Measurements from ENCODE around the gene ABHD17B.
"Not testable (repeated sequence)": the region's sequence is repeated elsewhere in the genome, so short reads cannot be mapped to it uniquely, and the experiment has no call there.

The ABHD17B gene

DNA sequence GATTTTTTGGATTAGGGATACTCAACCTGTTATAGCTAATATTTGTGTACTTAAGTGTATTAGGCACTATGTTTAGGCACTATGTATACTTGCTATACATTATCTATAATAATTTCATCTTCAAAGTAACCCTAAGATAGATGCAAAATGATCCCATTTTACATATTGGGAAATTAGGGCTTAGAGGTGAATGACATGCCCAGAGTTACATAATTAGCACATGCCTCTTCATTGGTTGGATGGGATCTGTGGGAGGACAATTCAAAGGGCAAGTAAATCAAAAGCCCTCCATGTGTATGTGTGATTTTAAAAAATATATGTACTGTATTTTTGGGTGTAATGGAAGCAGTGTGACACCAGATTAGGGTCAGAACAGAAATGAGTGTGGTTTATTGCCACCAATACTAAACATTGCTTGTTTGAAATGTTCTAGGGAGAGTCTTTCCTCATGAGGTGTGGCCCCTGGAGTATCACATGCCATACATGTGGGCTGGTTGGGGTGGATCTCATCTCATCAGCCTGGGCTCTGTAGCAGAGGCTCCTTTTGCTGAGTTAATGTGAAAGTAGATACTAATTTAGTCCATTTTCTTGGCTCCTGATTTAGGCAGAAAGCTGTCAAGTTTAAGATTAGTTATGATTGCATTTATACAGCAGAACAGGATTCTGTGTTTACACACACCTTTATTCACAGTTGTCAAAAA, 6.0 kb upstream of the ABHD17B start:
- DNase-seq (ENCODE audit: low read depth in 2 of 2): no peak

DNA sequence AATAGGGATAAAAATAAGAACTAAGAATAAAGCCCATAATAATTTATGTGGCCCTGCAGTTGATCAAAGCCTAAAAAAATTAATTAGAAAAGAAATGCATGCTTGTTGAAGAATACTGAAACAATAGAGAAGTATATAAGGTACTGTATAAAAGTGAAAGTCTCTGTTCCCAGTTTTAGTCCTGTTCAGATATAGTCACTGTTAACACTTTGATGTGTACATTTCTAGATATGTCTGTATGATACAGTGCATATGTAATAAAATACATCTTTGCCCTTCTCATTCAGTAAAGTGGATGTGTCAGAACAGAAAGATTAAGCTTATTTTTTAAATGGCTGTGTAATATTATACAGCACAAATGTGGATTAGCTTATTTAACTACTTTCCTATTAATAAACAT, 4.5 kb upstream of the ABHD17B start:
- no peak for DNase-seq (ENCODE audit: low read depth in 2 of 2)

DNA sequence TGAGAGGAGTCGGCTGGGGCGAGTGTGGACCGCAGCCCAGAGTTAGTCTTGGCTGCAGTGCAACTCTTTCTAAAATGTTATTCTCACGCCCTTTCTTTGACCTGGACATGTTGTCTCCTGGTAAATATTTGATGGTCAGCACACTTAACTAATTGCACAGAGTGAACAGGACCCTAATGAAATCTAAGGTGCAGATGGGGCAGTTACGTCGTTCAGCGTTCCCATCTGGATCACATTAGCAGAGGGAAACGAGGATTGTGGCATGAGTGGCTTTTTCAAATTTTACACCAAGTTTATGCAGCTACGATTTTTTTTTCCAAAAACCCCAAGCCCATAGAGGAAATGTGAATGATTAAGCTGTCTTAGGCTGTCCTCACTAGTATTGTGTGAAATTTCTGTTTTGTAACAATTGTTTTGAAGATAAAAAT, 929 bp upstream of the ABHD17B start:
- DNase-seq (ENCODE audit: low read depth in 2 of 2): no peak

DNA sequence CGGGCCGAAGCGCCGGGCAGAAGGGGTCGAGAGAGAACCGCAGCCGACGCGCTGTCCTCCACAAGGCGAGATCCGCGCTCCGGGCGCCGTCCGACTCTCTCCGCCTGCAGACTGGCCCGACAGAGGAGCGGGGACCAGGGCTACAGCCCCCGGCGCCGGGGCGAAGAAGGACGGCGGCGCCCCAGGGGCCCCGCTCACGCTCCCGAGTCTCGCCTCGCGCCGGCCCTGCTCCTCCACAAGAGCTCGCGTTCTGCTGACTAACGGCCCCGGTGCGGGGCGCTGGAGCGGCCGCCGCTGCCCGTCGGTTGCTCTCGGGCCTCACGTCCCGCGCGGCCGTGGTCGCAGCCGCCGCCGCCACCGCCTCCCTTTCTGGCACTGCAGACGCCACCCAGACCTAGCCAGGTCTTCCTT, 338 bp downstream of the ABHD17B start:
- peak in 1 of 2 donors; percentile 10 for DNase-seq (ENCODE audit: low read depth in 2 of 2)

DNA sequence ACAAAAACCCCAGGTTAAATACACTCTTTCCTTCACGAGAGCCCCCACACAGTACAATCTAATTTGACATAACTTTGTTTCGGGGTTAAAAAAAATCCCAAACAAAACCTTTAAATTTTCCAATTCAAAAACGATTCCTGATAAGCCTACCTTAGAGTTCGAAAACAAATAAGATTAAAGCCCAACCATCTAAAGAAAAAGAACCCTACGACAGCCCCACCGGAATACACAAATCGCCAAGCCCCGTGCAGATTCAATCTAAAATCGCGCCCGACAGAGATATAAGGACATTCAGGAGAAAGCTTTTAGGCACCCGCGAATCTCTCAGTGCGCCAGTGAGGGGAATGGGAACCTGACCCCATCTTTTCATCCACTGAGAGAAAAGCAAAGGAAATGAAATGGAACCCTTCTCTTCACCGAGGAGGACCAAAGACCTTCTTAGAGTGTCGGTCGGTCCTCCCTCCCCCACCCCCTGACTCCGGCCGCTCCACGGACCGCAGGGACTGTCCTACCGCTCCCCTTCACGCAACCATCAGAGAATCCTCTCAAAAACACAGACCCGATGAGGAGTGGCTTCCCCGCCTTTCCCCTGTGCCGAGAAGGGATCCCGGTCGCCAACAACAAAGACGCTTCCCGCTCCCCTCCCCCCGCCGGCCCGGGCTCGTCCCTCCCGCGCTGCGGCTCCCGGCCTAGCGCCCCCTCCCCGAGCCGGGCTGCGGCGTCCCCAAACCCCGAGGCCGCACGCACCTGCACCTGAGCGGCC, 925 bp downstream of the ABHD17B start:
- peak in 1 of 2 donors; percentile 30 for DNase-seq (ENCODE audit: low read depth in 2 of 2)

DNA sequence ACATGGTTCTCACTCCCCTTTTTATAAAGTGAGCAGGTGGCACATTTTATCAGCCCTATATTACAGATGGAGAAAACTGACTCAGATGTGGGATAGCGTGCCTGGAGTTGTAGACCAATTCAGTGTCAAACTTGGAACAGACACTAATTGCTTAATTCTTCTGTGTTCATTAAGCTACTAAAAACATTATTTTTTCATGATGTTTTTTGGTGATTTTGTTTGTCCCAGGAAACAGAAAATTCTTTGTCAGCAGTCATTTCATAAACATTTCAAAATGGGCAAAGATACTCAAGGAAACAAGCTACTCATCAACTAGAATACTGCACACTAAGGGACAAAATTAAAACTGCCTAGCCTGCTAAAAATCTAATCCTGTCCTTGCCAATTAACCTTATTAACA, 2.2 kb downstream of the ABHD17B start:
- DNase-seq (ENCODE audit: low read depth in 2 of 2): no peak

DNA sequence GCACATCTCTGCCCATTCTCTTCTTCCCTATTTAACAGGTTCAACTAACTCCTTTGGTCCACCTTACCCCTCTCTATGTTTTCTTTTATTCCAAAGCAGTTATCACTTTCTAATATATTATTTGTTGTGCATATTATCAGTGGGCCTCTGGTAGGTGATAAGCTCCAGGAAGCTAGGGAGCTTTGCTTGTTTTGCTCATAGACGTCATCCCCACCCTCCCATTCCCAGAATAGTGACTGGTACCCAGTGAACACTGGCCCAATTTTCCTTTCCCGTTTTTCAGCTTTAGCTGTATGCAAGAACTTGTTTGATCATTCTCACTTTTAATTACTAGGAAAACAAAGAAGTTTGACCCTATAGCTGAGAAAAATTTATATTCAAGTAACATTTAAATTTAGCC, 6.9 kb downstream of the ABHD17B start:
- no peak for DNase-seq (ENCODE audit: low read depth in 2 of 2)

DNA sequence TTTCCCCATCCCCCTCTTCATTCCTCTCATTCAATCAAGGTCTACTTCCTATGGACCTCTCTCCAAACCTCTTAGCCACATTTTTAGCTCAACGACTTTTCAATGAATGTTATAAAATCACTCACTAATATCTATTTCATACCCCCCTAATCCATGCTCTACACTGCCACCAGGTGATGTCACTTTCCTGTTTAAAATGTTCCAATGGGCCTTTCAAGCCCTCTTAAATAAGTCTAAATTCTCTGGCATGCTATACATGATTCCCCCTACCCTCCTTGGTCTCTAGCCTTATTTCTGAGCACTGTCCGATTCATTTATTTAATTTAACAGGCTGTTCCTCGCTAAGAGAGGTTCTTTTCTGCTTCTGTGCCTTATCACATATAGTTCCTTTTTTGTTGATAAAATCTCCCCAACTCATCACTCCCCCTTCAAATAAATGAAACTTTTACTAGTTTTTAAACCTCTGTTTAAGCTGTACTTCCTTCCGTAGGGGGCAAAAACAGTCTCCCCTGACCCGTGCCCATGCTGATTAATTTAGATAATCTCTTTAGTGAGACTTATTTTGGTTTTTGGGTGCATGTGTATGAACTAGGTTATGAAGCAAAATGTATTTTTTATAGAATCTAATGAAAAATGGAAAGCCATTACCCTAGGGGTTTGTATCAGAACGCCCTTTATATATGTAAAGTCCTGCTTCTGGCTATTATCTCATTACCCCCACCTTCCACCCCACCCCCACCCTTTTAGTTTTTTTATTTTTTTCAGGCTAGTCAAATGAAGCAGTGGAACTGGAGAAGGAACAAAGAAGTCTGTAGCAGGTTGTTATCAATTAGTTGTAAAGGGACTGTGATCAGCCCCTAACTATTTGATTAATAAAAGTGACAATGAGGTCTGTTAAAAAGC, 9.0 kb downstream of the ABHD17B start:
- no peak for DNase-seq (ENCODE audit: low read depth in 2 of 2)

DNA sequence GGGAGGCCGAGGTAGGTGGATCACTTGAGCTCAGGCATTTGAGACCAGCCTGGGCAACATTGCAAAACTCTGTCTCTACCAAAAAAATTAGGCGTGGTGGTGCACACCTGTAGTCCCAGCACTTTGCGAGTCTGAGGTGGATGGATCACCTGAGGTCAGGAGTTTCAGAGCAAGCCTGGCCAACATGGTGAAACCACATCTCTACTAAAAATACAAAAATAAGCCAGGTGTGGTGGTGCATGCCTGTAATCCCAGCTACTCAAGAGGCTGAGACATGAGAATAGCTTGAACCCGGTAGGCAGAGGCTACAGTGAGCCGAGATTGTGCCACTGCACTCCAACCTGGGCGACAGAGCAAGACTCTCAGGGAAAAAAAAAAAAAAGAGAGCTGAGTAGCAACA, 12.2 kb downstream of the ABHD17B start:
- DNase-seq (ENCODE audit: low read depth in 2 of 2): not testable (repeated sequence)

DNA sequence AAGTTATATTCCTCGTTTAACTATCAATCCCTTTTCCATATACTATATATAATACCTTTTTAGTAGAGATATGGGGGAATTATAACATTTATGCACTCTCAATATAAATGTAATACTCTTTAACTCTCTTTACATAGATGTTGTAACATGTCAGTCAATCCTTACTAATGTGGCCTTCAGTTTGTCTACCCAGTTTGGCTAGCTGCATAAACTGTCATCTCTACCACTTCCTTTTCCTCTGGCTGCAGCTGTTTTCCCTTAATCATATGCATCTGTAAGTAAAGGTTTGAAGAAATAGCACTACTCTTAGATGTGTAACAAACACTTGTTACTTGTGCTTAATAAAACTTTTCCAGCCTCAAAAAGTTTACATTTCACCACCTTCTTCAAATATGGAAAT, 13.4 kb downstream of the ABHD17B start:
- DNase-seq (ENCODE audit: low read depth in 2 of 2): no peak

DNA sequence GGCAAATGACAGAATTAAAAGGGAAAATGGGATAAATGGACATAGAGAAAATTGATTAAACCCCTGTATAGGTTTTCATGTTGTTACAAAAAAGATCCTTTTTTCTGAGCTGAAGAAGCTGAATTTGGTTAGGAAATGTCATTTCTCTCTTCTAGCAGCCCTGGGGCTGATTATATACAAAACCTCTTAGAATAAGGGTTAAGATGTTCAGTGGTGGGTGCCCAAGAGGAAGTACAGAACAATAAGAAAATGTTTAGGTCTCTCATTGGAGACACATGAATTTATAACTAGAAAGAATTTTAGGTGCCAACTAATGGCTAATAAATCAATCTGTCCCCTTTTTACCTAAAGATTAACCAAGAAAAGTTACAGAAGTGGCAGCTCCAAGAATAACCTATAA, 14.2 kb downstream of the ABHD17B start:
- no peak for DNase-seq (ENCODE audit: low read depth in 2 of 2)

DNA sequence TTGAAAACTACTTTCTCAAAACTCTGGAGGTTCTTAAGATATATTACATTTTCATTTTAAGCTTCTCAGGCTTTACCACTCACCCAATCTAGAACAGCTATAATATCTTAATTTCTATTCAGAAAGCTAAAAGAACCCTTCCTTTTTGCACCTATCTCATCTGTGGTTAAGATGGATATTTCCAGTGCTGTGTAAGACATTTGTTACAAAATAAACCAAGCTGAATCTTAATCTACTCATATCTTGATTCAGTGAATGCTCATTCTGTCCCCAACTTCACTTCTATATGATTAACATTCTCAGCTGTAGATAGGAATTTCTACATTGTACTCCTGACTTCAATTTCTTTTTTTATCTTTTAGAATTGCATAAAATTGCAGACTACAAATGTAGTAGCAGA, 15.0 kb downstream of the ABHD17B start:
- DNase-seq (ENCODE audit: low read depth in 2 of 2): no peak

DNA sequence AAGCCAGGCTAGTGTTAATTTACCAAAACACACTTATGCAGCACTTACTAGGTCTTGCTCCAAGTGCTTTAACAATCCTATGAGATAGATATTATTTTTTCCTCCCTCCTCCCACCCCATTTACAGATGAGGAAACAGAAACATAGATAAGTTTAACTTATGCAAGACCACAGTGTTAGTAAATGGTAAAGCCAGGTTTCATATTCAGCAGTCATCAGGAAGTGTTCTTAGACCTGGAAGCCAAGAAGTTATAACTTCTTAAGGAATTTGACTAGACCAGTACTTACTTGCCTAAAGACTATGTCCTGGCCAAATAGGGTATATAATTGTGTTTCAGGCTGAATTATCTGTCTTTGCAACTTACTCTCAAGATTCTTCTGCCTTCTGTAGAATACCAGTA, 15.9 kb downstream of the ABHD17B start:
- DNase-seq (ENCODE audit: low read depth in 2 of 2): no peak

DNA sequence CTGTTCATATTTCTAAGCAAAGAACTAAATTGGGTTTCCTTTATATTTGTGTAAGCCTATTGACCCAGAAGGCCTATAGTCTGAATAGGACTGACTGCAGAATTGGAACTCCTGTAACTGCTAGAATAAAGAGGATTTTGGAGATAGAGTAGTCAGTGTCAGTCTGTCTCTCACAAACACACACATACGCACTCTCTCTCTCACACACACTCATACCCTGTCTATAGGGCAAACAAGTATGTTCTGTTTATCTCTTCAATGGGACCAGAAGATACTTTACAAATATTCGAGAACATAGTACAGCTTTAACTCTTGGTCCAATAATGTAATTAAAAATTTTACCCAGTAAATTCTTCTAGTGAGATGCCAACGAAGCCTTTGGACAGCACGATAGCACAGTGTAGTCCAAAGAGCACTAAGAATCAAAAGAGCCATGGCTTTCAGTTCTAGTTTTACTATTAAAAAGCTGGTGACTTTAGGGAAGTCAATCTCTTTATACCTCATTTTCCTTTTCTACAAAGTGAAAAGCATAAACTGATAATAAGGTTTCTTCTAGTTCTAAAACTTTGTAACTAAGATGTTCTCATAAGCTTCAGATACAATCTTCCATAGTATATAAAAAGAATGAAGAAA, 19.3 kb downstream of the ABHD17B start:
- DNase-seq (ENCODE audit: low read depth in 2 of 2): no peak

DNA sequence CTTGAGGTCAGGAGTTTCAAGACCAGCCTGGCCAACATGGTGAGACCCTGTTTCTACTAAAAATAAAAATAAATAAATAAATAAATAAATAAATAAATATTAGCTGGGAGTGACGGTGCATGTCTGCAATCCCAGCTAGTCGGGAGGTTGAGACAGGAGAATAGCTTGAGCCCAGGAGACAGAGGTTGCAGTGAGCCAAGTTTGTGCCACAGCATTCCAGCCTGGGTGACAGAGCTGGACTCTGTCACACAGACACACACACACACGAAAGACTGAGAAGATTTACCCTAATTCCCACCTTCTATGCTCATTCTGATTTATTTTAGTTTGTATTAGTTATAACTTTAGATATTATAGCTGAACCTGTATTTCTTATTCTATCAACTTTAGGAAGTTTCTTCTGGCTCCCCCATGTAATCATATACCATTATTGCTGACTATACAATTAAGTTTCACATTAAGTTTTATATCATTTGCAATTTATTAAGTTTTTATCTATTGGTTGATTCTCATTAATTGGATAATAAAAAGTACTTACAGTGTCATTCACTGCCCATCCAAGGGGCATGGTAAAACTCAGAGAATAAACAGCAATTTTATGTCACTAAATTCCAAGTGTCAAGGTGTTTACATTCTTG, 20.8 kb downstream of the ABHD17B start:
- no peak for DNase-seq (ENCODE audit: low read depth in 2 of 2)

DNA sequence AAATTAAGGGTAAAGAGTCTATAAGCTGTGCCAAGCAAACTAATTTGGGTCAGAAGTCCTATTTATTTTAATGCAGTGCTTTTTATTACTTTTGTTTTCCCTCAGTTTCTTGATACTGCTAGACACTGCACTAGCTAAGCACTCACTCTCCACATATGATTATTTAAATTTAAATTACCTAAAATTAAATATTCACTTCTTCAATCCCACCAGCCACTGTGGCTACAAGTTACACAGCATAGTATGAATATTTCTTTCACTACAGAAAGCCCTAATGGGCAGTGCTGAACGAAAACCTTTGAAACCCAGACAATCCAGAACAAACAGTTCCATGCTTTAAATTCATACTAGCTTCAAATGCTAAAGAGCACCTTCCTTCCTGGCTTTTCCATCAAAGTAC, 23.6 kb downstream of the ABHD17B start:
- DNase-seq (ENCODE audit: low read depth in 2 of 2): no peak

DNA sequence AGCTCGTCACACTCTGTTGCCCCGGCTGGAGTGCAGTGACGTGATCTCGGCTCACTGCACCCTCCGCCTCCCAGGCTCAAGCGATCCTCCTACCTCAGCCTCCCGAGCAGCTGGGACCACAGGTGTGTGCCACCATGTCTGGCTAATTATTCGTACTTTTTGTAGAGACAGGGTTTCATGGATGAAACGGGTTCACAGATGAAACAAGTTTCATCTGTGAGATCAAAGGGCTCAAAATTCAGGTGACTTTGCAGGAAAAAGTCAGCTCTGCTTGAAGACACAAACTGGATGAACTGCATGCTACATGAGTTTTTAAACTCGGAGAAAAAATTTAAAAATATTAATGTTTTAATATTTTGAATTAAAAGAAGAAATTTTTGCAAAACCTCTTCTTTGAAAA, 24.5 kb downstream of the ABHD17B start:
- no peak for DNase-seq (ENCODE audit: low read depth in 2 of 2)

DNA sequence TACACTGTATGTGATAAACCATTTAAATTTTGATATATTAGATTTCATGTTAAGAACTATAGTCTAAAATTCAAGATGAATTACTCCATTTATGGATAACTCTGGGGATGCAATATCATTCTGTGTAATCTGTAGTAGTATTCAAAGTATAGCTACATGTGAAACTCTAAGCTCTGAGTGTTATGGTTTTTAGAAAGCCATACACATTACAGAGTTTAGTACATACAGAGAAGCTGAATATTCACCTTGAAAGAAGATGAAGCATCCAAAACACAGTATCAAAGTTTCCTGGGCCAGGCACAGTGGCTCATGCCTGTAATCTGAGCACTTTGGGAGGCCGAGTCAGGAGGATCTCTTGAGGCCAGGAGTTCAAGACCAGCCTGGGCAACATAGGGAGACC, 25.0 kb downstream of the ABHD17B start:
- DNase-seq (ENCODE audit: low read depth in 2 of 2): no peak

DNA sequence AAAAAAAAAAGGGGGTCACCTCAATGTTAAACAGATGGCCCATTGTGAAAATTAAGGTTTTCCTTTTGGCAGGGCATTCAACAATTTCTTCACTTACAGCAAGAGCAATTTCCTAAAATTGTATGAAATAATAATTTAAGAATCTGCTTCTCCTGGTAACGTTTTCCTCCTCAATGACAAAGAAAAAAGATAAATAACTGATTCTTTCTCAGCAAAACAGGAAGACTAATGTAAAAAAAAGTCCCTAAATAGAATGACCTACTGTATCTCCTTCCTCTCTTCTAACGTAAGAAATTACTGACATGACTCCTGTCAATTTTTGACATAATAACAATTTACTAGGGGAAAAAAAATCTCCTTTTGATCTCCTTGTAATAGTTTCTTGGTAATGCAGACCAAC, 25.5 kb downstream of the ABHD17B start:
- DNase-seq (ENCODE audit: low read depth in 2 of 2): no peak

DNA sequence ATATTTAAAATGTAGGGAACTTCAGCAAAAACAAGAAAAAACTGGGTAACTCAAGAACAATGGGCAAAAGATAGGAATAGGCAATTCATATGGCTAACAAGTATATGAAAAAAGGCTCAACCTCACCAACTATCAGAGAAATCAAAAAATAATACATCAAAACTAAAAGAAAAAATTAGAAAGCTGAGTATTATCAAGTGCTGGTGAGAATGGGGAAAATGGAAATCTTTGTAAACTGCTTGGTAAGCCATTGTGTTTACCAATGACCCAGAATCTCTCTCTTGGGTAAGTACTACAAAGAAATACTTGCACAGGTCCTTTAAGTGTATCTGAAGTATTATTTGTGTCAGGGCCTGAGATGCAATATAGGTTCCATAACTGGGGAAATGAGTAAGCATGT, 27.0 kb downstream of the ABHD17B start:
- no peak for DNase-seq (ENCODE audit: low read depth in 2 of 2)

DNA sequence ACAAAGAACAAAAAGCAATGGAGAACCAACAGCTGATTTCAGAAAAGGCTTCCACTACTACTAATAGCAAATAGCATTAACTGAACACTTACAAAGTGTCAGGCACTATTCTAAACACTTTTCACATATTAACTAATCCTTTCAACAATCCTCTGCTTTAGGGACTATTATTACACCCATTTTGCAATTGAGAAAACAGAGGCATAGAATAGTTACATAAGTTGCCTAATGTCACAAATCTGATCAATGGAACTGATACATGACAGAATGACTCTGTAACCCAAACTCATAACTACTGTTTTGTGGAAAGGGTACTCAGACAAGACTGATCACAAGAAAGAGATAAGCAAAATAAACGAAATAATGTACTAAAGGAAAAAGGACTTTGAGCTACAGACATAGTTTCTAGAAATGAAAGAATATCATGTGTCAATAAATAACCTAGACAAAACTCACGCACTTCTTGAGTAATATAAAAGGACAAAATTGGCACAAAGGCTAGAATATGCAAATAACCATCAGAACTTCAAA, 31.3 kb downstream of the ABHD17B start:
- no peak for DNase-seq (ENCODE audit: low read depth in 2 of 2)

All from activated CD4-positive, alpha-beta T cell treated with anti-CD3 and anti-CD28 coated beads for 24 hours (primary cell).